Activated T-helper 2 cell treated with anti-CD3 and anti-CD28 coated beads, Interferon-gamma antibody, Interleukin-2, Interleukin-4, amounts not matched to agents 10 μg/mL and 5 μg/mL and 100 μg/mL, durations not matched to agents 14 hours and 24 hours and 36 hours (primary cell): Measurements from ENCODE around the gene DCC. TPM values are rescaled to one million over a fixed set of nuclear protein-coding genes. Genes with fewer than 3 reads are reported as not detected.

Source experiments
- DNase-seq: peaks from one replicate; pipeline ENCODE4 v3.0.0; 2021; ENCODE audit warnings: low spot score
- H3K27ac Mint-ChIP-seq: one replicate; pipeline ENCODE4 v1.8.0; 2021; ENCODE audit warnings: mixed read lengths
- H3K27me3 Mint-ChIP-seq: one replicate; pipeline ENCODE4 v1.8.0; 2021; ENCODE audit warnings: low read depth, mixed read lengths
- H3K36me3 Mint-ChIP-seq: one replicate; pipeline ENCODE4 v1.8.0; 2021; ENCODE audit warnings: low read depth, mixed read lengths
- H3K4me1 Mint-ChIP-seq: one replicate; pipeline ENCODE4 v1.8.0; 2021; ENCODE audit warnings: low read depth, mixed read lengths
- H3K4me3 Mint-ChIP-seq: one replicate; pipeline ENCODE4 v1.8.0; 2021; ENCODE audit warnings: low read depth, mild to moderate bottlenecking, moderate library complexity, mixed read lengths
- H3K9me3 Mint-ChIP-seq: one replicate; pipeline ENCODE4 v1.8.0; 2021; ENCODE audit warnings: mixed read lengths
- intact Hi-C: fragments of 100-400 bp; cut with micrococcal nuclease; formaldehyde crosslinking; loops from one replicate; pipeline ENCODE4 v1.15.1; 2023
- total RNA-seq: library from RNA; stranded (reverse); gene quantifications from 2 replicates; pipeline ENCODE4 v1.2.3, GENCODE V29; 2022

The DCC gene
- total RNA-seq, 1 donor from 2014 or later: not detected

- intact Hi-C loops: no loop called here
- Mint-ChIP-seq H3K4me3 (no peak overlapping the region), H3K36me3 (no peaks in the 10 kb centered on the region), H3K27ac (no peak overlapping the region), H3K9me3 (peaks cover 6% of the 10 kb centered on the region), H3K27me3 (no peaks in the 10 kb centered on the region), H3K4me1 (no peaks in the 10 kb centered on the region)
- no peak for DNase-seq
Observed at GRCh38 chr18:52850031-52850560, 510.1 kb downstream of the DCC start.

GRCh38 chr18:52861558-52861957 lies 521.6 kb downstream of the DCC start:
- H3K4me3 Mint-ChIP-seq: no peak overlapping the region
- peaks cover 4% of the 10 kb centered on the region for H3K9me3 Mint-ChIP-seq
- intact Hi-C loops: no loop called here
- H3K27me3 Mint-ChIP-seq: no peaks in the 10 kb centered on the region
- H3K4me1 Mint-ChIP-seq: no peaks in the 10 kb centered on the region
- H3K36me3 Mint-ChIP-seq: no peaks in the 10 kb centered on the region
- no peak overlapping the region for H3K27ac Mint-ChIP-seq
- no peak for DNase-seq

- intact Hi-C loops: no loop called here
- H3K4me3 Mint-ChIP-seq: no peak overlapping the region
- no peaks in the 10 kb centered on the region for H3K36me3 Mint-ChIP-seq
- H3K4me1 Mint-ChIP-seq: no peaks in the 10 kb centered on the region
- no peak overlapping the region for H3K27ac Mint-ChIP-seq
- no peak for DNase-seq
- H3K27me3 Mint-ChIP-seq: no peaks in the 10 kb centered on the region
- H3K9me3 Mint-ChIP-seq: peaks cover 4% of the 10 kb centered on the region
Observed at GRCh38 chr18:52869349-52869923, 529.4 kb downstream of the DCC start.

GRCh38 chr18:52869942-52870907 lies 530.2 kb downstream of the DCC start:
- no peaks in the 10 kb centered on the region for H3K4me1 Mint-ChIP-seq
- H3K4me3 Mint-ChIP-seq: no peak overlapping the region
- peaks cover 4% of the 10 kb centered on the region for H3K9me3 Mint-ChIP-seq
- no peaks in the 10 kb centered on the region for H3K27me3 Mint-ChIP-seq
- no peaks in the 10 kb centered on the region for H3K36me3 Mint-ChIP-seq
- intact Hi-C loops: no loop called here
- DNase-seq: no peak
- no peak overlapping the region for H3K27ac Mint-ChIP-seq

- intact Hi-C loops: no loop called here
- no peak for DNase-seq
- H3K27me3 Mint-ChIP-seq: no peaks in the 10 kb centered on the region
- H3K27ac Mint-ChIP-seq: no peak overlapping the region
- H3K4me3 Mint-ChIP-seq: no peak overlapping the region
- H3K4me1 Mint-ChIP-seq: no peaks in the 10 kb centered on the region
- H3K9me3 Mint-ChIP-seq: peaks cover 10% of the 10 kb centered on the region
- H3K36me3 Mint-ChIP-seq: no peaks in the 10 kb centered on the region
Observed at GRCh38 chr18:52874774-52875173, 534.8 kb downstream of the DCC start.

GRCh38 chr18:52875725-52876124 lies 535.7 kb downstream of the DCC start:
- intact Hi-C loops: no loop called here
- H3K9me3 Mint-ChIP-seq: peaks cover 14% of the 10 kb centered on the region
- no peak overlapping the region for H3K4me3 Mint-ChIP-seq
- no peak overlapping the region for H3K27ac Mint-ChIP-seq
- no peaks in the 10 kb centered on the region for H3K36me3 Mint-ChIP-seq
- no peaks in the 10 kb centered on the region for H3K27me3 Mint-ChIP-seq
- no peak for DNase-seq
- no peaks in the 10 kb centered on the region for H3K4me1 Mint-ChIP-seq

GRCh38 chr18:52888014-52888413 lies 548.0 kb downstream of the DCC start:
- Mint-ChIP-seq H3K27ac (no peak overlapping the region), H3K9me3 (peaks cover 16% of the 10 kb centered on the region), H3K36me3 (no peaks in the 10 kb centered on the region), H3K27me3 (no peaks in the 10 kb centered on the region), H3K4me1 (no peaks in the 10 kb centered on the region), H3K4me3 (no peak overlapping the region)
- no peak for DNase-seq
- intact Hi-C loops: no loop called here

GRCh38 chr18:52894801-52895200 lies 554.8 kb downstream of the DCC start:
- Mint-ChIP-seq H3K36me3 (no peaks in the 10 kb centered on the region), H3K4me3 (no peak overlapping the region), H3K4me1 (no peaks in the 10 kb centered on the region), H3K27me3 (no peaks in the 10 kb centered on the region), H3K9me3 (peaks cover 2% of the 10 kb centered on the region), H3K27ac (no peak overlapping the region)
- intact Hi-C loops: no loop called here
- DNase-seq: no peak

- Mint-ChIP-seq H3K4me1 (no peaks in the 10 kb centered on the region), H3K27me3 (no peaks in the 10 kb centered on the region), H3K4me3 (no peak overlapping the region), H3K36me3 (no peaks in the 10 kb centered on the region), H3K27ac (no peak overlapping the region), H3K9me3 (peaks cover 3% of the 10 kb centered on the region)
- no peak for DNase-seq
- intact Hi-C loops: no loop called here
Observed at GRCh38 chr18:52897611-52898484, 557.9 kb downstream of the DCC start.

GRCh38 chr18:52898485-52899058 lies 558.6 kb downstream of the DCC start:
- Mint-ChIP-seq H3K27ac (no peak overlapping the region), H3K4me1 (no peaks in the 10 kb centered on the region), H3K4me3 (no peak overlapping the region), H3K9me3 (peaks cover 3% of the 10 kb centered on the region), H3K36me3 (no peaks in the 10 kb centered on the region), H3K27me3 (no peaks in the 10 kb centered on the region)
- intact Hi-C loops: no loop called here
- DNase-seq: no peak

- Mint-ChIP-seq H3K27me3 (no peaks in the 10 kb centered on the region), H3K4me1 (no peaks in the 10 kb centered on the region), H3K4me3 (no peak overlapping the region), H3K27ac (no peak overlapping the region), H3K9me3 (peaks cover 3% of the 10 kb centered on the region), H3K36me3 (no peaks in the 10 kb centered on the region)
- intact Hi-C loops: no loop called here
- no peak for DNase-seq
Observed at GRCh38 chr18:52902188-52902587, 562.2 kb downstream of the DCC start.

GRCh38 chr18:52903857-52904256 lies 563.9 kb downstream of the DCC start:
- H3K9me3 Mint-ChIP-seq: peaks cover 3% of the 10 kb centered on the region
- no peak for DNase-seq
- no peak overlapping the region for H3K27ac Mint-ChIP-seq
- intact Hi-C loops: no loop called here
- H3K27me3 Mint-ChIP-seq: no peaks in the 10 kb centered on the region
- no peaks in the 10 kb centered on the region for H3K4me1 Mint-ChIP-seq
- no peak overlapping the region for H3K4me3 Mint-ChIP-seq
- H3K36me3 Mint-ChIP-seq: no peaks in the 10 kb centered on the region
